Rectal smooth muscle tissue (tissue), 1 donor: ENCODE results near the gene XPC.

Experiments
- H3K27ac ChIP-seq: one replicate; pipeline ENCODE4 v1.7.0; 2013; ENCODE audit warnings: low read depth, low read length, inconsistent platforms
- H3K27me3 ChIP-seq: one replicate; pipeline ENCODE4 v1.7.0; 2013; ENCODE audit warnings: low read length; ENCODE audit not compliant: control insufficient read depth, insufficient read depth
- H3K36me3 ChIP-seq: one replicate; pipeline ENCODE4 v1.7.0; 2013; ENCODE audit warnings: low read length; ENCODE audit not compliant: control insufficient read depth, insufficient read depth
- H3K4me1 ChIP-seq: one replicate; pipeline ENCODE4 v1.7.0; 2013; ENCODE audit warnings: low read length; ENCODE audit not compliant: control insufficient read depth, insufficient read depth
- H3K4me3 ChIP-seq: one replicate; pipeline ENCODE4 v1.7.0; 2013; ENCODE audit warnings: low read length
- H3K9ac ChIP-seq: one replicate; pipeline ENCODE4 v1.7.0; 2013; ENCODE audit warnings: low read length

XPC gene

DNA sequence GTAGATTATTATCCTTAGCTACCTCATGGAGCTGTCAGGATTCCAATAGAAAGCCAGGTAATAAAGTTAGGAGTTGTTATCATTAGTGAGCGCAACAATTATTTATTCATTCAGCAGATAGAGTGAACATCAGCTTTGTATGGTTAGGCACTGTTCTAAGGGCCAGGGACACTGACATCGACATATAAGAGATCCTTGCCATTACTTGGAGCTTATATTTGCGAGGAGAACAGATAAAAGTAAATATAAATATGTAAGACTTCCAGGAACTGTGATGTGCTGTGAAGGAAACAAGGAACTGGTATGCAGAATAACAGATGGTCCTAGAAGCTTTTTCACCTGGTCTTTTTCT lies 689 bp upstream of the XPC start:
- peaks cover 2% of the 10 kb centered on the region for H3K36me3 ChIP-seq
- no peaks in the 10 kb centered on the region for H3K27me3 ChIP-seq
- H3K27ac ChIP-seq, result peak overlapping the region; percentile 93
- peak overlapping the region; percentile 25 for H3K9ac ChIP-seq
- H3K4me3 ChIP-seq, result peak overlapping the region; percentile 85
- peaks cover 15% of the 10 kb centered on the region for H3K4me1 ChIP-seq

DNA sequence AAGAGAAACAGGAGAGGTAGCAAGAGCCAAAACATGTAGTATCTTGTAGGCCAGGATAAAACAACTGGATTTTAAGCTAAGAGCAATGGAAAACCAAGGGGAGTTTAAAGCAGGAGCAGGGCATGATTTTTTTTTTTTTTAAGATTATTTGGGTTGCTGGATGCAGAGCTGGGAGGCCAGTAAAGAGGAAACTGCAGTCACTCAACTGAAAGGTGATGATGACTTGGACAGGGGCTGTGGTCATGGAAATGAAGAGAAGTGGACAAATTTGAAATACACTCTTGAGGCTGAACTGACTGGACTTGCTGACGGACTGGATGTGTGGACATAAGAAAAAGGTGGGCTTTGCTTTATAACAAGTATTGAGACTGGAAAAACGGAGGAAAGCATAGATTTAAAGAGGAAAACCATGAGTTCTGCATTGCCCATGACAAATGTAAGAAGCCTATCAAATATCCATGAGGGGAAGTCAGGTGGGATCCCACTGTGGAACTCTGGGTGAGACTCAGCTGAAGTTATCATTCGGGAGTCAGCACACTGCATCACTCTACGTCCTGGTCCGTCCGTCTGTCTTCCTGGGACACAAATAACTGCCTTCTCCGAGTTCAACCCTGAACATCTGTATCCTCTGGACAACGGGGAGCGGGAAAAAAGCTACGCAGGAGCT lies 688 bp downstream of the XPC start:
- Histone ChIP-seq H3K4me1 (peaks cover 15% of the 10 kb centered on the region), H3K27me3 (no peaks in the 10 kb centered on the region), H3K9ac (peak overlapping the region; percentile 90), H3K27ac (peak overlapping the region; percentile 93), H3K36me3 (no peaks in the 10 kb centered on the region), H3K4me3 (peak overlapping the region; percentile 72)

DNA sequence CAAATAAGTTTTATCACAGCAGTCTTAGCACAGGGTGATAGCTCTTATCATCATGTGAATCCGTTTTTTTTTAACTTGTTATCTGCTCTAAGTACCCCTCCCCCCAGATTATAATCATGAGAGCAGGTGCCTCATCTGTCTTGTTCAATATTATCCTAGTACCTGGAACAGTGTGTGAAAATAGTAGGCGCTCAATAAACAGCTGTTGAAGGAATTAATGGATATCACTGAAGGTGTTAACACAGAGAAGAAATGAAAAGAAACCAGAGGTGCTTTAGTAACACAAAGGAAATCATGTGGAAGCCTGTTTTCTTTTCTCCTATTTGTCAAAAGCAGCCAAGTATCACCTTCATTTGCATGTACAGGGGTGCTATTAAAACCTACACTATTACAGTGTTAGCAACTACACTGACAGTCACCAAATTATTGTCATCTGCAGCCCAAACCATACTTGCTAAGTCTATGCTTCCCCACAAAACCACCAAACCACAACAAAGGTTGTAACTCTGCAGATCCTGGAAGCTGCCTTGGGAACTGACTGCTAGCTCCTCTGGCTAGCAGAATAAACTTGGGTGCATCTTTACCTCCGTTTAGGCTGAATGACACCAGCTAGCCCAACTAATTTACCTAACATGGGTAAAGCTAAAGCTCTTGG lies 2.9 kb downstream of the XPC start:
- Histone ChIP-seq H3K27me3 (no peaks in the 10 kb centered on the region), H3K9ac (no peak overlapping the region), H3K4me1 (peaks cover 15% of the 10 kb centered on the region), H3K4me3 (no peak overlapping the region), H3K36me3 (peaks cover 13% of the 10 kb centered on the region), H3K27ac (no peak overlapping the region)

DNA sequence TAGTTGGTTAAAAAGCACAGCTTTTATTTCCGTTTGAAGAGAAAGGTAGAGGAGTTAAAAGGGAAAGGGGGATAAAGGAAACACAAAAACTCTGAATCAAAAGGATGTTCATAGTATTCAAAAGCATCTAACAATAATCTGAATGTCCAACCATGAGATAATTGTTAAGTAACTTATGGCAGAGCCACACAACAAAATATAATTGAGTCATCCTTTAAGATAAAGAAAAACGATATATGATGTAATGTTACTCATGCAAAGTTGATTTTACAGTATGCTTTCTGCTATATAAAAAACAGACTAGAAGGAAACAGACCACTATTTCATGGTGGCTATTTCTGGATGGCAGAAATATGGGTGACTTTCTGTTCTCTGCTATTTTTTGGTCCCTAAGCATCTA lies 3.9 kb downstream of the XPC start:
- no peak overlapping the region for H3K9ac ChIP-seq

DNA sequence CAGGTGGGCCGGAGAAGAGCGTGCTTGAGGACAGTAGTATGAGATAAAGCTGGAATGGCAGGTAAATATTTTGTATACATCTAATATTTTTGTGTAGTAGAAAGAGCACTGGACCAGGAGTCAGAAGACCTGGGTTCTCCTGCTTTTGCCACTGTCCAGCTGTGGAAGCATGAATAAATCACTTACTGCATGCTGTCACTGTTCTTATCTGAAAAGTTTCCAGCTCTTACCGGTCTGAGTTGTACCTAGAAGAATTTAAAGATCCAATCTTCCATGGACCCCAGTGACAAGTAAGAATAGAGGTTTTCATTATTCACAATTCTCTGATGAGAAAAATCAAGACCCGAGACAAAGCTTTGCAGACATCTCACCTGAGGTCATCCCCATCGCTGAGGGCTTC lies 5.9 kb downstream of the XPC start:
- Histone ChIP-seq H3K36me3 (peaks cover 22% of the 10 kb centered on the region), H3K27me3 (no peaks in the 10 kb centered on the region), H3K4me3 (no peak overlapping the region), H3K27ac (no peak overlapping the region), H3K4me1 (peaks cover 3% of the 10 kb centered on the region), H3K9ac (no peak overlapping the region)

More for the DNA sequence above, 3.9 kb downstream of the XPC start:
- peaks cover 13% of the 10 kb centered on the region for H3K36me3 ChIP-seq
- H3K27me3 ChIP-seq, result no peaks in the 10 kb centered on the region
- H3K27ac ChIP-seq, result no peak overlapping the region
- H3K4me1 ChIP-seq, result peaks cover 13% of the 10 kb centered on the region
- H3K4me3 ChIP-seq, result no peak overlapping the region

DNA sequence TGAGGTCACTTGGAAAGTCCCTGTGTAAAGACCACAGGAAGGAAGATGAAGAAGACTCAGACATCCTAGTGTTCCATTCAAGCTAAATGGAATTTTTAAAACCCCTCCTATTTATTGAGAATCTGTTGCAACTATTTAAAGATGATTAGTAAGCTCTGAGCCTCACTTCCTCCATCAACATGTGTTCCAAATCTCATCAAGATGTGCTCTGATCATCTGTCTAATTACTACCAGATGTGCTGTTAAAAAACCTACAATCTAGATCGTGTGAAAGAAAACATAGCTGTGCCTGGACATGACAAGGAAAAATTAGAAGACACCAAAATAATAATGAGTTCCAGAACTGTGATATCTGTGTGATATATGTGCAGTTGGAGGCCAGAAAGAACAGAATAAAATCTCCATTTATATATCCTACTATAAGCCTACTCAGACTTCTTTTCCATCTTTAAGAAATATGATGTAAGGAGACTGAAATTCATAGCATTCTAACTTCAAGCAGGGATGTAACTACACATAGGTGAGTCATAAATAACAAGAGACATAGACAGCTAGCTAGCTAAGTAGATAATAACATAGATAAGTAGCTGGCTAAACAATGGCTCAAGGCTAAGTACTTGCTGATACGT lies 7.8 kb downstream of the XPC start:
- no peak overlapping the region for H3K9ac ChIP-seq
- H3K4me3 ChIP-seq, result no peak overlapping the region
- H3K4me1 ChIP-seq, result no peaks in the 10 kb centered on the region
- H3K27ac ChIP-seq, result no peak overlapping the region
- H3K36me3 ChIP-seq, result peaks cover 34% of the 10 kb centered on the region
- no peaks in the 10 kb centered on the region for H3K27me3 ChIP-seq

DNA sequence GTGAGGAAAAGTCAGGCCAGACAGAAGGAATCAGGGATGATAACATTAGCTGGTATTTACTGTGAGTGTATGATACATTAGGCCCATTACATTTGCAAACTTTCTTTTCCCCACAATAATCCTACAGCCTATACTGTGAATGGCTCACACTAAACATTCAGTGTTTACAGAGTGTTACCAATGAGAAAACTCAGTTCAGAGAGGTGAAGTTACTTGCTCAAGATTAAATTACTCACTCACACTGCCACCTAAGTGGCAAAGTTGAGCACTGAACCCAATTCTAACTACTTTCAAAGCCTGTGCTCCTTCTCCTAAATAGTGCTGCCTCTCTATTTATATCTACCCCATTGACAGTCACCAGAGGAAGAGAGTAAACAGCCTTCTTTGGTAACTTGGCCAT lies 8.5 kb downstream of the XPC start:
- Histone ChIP-seq H3K36me3 (peaks cover 37% of the 10 kb centered on the region), H3K4me1 (no peaks in the 10 kb centered on the region), H3K9ac (no peak overlapping the region), H3K27me3 (no peaks in the 10 kb centered on the region), H3K4me3 (no peak overlapping the region), H3K27ac (no peak overlapping the region)

DNA sequence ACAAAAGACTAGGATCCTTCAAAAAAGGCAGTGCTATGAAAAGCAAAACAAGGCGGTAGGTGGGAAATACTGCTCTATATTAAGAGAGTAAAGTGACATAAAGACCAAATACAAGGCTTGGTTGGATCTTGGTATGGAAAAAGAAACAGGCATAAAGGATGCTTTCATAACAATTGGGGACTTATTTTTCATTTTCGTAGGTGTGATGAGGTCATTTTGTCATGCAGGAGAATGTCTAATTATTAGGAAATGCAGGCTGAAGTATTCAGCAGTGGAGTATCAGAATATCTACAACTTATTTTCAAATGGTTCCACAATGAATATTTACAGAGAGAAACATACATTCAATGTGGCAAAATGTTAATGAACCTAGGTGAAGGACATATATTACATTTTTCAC lies 9.0 kb downstream of the XPC start:
- H3K36me3 ChIP-seq, result peaks cover 41% of the 10 kb centered on the region

DNA sequence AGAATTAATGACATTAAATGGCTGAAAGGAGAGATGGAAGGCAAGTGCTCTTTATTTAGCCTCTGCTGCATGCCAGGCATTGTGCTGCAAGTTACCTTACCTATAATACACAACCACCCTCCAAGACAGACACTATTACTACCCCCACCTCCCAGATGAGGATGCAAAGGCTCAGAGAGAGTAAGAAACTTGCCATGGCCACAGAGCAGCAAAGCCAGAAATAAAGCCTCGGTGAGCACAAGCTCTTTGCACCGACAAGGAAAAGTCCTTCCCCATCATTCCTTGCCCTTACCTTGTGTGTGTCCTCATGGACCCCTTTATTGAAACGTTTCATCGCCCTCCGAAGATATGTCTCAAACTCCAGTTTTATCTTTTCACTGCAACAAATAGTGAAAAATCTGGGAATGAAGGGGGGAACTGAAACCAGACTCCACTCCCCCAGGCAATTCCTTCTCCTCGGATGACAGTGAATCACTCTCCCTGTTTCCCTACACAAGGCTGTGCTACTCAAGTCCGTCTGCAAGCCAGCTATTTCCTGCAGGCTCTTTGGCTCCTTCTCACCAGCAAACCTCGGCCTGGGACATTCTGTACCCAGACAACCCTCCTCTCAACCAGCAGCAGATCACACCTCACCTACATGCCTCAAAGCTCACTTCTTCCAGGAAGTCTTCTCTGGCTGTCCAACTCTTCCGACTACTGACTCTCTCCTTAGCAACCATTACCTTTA lies 11.4 kb downstream of the XPC start:
- no peak overlapping the region for H3K27ac ChIP-seq
- H3K27me3 ChIP-seq, result no peaks in the 10 kb centered on the region
- no peaks in the 10 kb centered on the region for H3K4me1 ChIP-seq
- H3K9ac ChIP-seq, result no peak overlapping the region
- no peak overlapping the region for H3K4me3 ChIP-seq
- H3K36me3 ChIP-seq, result peaks cover 41% of the 10 kb centered on the region

More for the DNA sequence above, 9.0 kb downstream of the XPC start:
- no peak overlapping the region for H3K27ac ChIP-seq
- no peak overlapping the region for H3K4me3 ChIP-seq
- no peaks in the 10 kb centered on the region for H3K27me3 ChIP-seq
- no peaks in the 10 kb centered on the region for H3K4me1 ChIP-seq
- no peak overlapping the region for H3K9ac ChIP-seq

DNA sequence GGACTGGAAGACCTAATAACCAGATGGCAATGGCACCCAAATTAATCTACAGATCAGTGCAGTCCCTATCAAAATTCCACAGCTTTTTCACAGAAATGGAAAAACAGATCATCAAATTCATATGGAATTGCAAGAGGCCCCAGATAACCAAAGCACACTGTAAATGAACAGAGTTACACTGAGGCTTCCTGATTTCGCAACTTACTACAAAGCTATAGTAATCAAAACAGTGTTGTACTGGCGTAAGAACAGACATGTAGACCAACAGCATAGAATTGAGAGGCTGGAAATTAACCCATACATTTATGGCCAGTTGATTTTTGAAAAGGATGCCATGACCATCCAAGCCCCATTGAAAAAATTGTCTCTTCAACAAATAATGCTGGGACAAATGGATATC lies 16.2 kb downstream of the XPC start:
- Histone ChIP-seq H3K9ac (no peak overlapping the region), H3K36me3 (peaks cover 60% of the 10 kb centered on the region), H3K27me3 (no peaks in the 10 kb centered on the region), H3K4me3 (no peak overlapping the region), H3K4me1 (no peaks in the 10 kb centered on the region), H3K27ac (no peak overlapping the region)

DNA sequence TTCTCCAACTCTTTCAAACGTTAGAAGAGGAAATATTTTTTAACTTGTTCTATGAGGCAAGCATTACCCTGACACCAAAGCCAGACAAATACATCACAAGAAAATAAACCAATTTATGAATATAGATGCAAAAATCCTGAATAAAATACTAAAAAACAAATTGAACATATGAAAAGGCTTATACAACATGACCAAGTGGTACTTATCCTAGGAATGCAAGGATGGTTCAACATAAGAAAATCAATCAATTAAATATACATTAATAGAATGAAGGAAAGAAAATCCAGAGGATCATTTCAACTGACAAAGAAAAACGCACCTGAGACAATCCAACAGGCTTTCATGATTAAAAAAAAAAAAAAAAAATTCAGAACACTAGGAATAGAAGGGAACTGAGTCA lies 17.1 kb downstream of the XPC start:
- H3K9ac ChIP-seq, result no peak overlapping the region
- H3K27ac ChIP-seq, result no peak overlapping the region
- H3K27me3 ChIP-seq, result no peaks in the 10 kb centered on the region
- H3K4me3 ChIP-seq, result no peak overlapping the region
- H3K36me3 ChIP-seq, result peaks cover 64% of the 10 kb centered on the region
- no peaks in the 10 kb centered on the region for H3K4me1 ChIP-seq

DNA sequence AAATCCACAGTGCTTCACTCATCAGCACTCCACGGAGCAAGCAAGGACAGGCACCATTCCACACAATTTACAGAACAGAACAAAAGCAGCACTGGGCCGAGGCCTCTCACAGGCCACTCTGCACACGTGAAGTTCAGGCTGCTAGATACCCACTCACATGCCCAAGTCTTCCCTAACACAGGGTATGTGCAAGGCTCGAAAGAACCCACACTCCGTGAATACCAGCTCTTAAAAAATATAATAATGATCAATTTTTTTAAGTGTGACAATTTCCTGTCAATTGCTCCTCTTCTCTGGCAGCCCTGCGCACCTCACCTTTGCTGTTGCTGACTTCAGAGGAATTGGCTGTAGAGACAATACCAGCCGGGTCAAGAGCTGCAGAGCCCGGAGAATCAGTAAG lies 19.0 kb downstream of the XPC start:
- Histone ChIP-seq H3K9ac (no peak overlapping the region), H3K27ac (no peak overlapping the region), H3K27me3 (no peaks in the 10 kb centered on the region), H3K4me1 (no peaks in the 10 kb centered on the region), H3K4me3 (no peak overlapping the region), H3K36me3 (peaks cover 56% of the 10 kb centered on the region)
